DND-41 (cell line): ENCODE measurements around the gene PINLYP.
A peak's percentile ranks its signal among the peaks of the same experiment; 100 is the strongest.

Experiments
- CTCF ChIP-seq: IDR thresholded peaks from 2 replicates; pipeline ENCODE4 v1.5.1; 2012; ENCODE audit warnings: borderline replicate concordance, low read length, moderate library complexity, mild to moderate bottlenecking; ENCODE audit not compliant: poor library complexity, severe bottlenecking; ENCODE audit errors: extremely low read depth
- EZH2 ChIP-seq: IDR thresholded peaks from 3 replicates; pipeline ENCODE4 v1.6.1; 2012; ENCODE audit warnings: borderline replicate concordance, low read depth, mild to moderate bottlenecking, moderate library complexity, low read length, inconsistent platforms; ENCODE audit not compliant: severe bottlenecking

GRCh38 chr19:43534816-43535761, 40.5 kb upstream of the PINLYP start:
- peak; percentile 48 for TF ChIP-seq CTCF
- TF ChIP-seq EZH2: no peak
